ENCODE results near the gene NOL11.

GRCh38 chr17:67671493-67671892 is 46.2 kb upstream of the NOL11 start:
- no peak for TF ChIP-seq POLR2A (IDR thresholded peaks at IDR 0.05; ENCODE audit: low read depth, low read length)
- TF ChIP-seq, protein P1, sequence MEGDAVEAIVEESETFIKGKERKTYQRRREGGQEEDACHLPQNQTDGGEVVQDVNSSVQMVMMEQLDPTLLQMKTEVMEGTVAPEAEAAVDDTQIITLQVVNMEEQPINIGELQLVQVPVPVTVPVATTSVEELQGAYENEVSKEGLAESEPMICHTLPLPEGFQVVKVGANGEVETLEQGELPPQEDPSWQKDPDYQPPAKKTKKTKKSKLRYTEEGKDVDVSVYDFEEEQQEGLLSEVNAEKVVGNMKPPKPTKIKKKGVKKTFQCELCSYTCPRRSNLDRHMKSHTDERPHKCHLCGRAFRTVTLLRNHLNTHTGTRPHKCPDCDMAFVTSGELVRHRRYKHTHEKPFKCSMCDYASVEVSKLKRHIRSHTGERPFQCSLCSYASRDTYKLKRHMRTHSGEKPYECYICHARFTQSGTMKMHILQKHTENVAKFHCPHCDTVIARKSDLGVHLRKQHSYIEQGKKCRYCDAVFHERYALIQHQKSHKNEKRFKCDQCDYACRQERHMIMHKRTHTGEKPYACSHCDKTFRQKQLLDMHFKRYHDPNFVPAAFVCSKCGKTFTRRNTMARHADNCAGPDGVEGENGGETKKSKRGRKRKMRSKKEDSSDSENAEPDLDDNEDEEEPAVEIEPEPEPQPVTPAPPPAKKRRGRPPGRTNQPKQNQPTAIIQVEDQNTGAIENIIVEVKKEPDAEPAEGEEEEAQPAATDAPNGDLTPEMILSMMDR (IDR thresholded peaks at IDR 0.05; ENCODE audit: extremely low read depth in 1 of 2, insufficient read depth in 1 of 2, low read depth in 1 of 2, low read length in 2 of 2) = no peak
- TF ChIP-seq, protein P2, sequence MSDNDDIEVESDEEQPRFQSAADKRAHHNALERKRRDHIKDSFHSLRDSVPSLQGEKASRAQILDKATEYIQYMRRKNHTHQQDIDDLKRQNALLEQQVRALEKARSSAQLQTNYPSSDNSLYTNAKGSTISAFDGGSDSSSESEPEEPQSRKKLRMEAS (IDR thresholded peaks at IDR 0.05; ENCODE audit: insufficient read depth, insufficient read length) = no peak
